Panc1 (cell line): ENCODE results near the gene NRP2.

Experiments
- CTCF ChIP-seq: fragments of 450-650 bp; IDR thresholded peaks from 2 replicates; pipeline ENCODE4 v1.5.1; 2017; ENCODE audit warnings: mild to moderate bottlenecking
- POLR2AphosphoS5 ChIP-seq: IDR thresholded peaks from 2 replicates; pipeline ENCODE4 v1.6.1; 2012; ENCODE audit warnings: mild to moderate bottlenecking, low read depth, low read length, moderate library complexity
- REST ChIP-seq, 2 experiments: IDR thresholded peaks; 2 replicates each; pipeline ENCODE4 v1.6.1; 2011 to 2012; ENCODE audit warnings: low read depth in 2 of 2, control low read depth in 1 of 2, low read length in 1 of 2, mild to moderate bottlenecking in 1 of 2, moderate library complexity in 1 of 2; ENCODE audit not compliant: insufficient read depth in 1 of 2
- SIN3A ChIP-seq: IDR thresholded peaks from 2 replicates; pipeline ENCODE4 v1.6.1; 2012; ENCODE audit warnings: low read depth, mild to moderate bottlenecking, low read length, moderate library complexity, borderline replicate concordance; ENCODE audit not compliant: insufficient read depth

GRCh38 chr2:205760157-205760556, 77.9 kb downstream of the NRP2 start:
- TF ChIP-seq CTCF: no peak
- no peak for TF ChIP-seq POLR2AphosphoS5
- no peak for TF ChIP-seq SIN3A
- no peak for TF ChIP-seq REST (IDR thresholded peaks at IDR 0.05; ENCODE audit: insufficient read depth in 1 of 2, low read depth in 2 of 2, low read length in 1 of 2)
